ENCODE data around the gene GPANK1. TPM values are rescaled to one million over a fixed set of nuclear protein-coding genes. Genes with fewer than 3 reads are reported as not detected.

The GPANK1 gene
- total and polyA plus RNA-seq, 9 of the 15 experiments (the other 6 are each of a cell fraction or from before 2014, with no cell fraction given), result 32.2 to 111 (median 46.3) TPM

- TF ChIP-seq, protein P1, sequence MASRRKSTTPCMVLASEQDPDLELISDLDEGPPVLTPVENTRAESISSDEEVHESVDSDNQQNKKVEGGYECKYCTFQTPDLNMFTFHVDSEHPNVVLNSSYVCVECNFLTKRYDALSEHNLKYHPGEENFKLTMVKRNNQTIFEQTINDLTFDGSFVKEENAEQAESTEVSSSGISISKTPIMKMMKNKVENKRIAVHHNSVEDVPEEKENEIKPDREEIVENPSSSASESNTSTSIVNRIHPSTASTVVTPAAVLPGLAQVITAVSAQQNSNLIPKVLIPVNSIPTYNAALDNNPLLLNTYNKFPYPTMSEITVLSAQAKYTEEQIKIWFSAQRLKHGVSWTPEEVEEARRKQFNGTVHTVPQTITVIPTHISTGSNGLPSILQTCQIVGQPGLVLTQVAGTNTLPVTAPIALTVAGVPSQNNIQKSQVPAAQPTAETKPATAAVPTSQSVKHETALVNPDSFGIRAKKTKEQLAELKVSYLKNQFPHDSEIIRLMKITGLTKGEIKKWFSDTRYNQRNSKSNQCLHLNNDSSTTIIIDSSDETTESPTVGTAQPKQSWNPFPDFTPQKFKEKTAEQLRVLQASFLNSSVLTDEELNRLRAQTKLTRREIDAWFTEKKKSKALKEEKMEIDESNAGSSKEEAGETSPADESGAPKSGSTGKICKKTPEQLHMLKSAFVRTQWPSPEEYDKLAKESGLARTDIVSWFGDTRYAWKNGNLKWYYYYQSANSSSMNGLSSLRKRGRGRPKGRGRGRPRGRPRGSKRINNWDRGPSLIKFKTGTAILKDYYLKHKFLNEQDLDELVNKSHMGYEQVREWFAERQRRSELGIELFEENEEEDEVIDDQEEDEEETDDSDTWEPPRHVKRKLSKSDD (conservative IDR thresholded peaks at IDR 0.05; ENCODE audit: low read length), result no peak
- peak; percentile 19; the same call in 1 of the 2 replicates for TF ChIP-seq ZNF24 (IDR thresholded peaks at IDR 0.05)
- no peak; the same call in 1 of the 2 replicates for TF ChIP-seq ARID2 (IDR thresholded peaks at IDR 0.05)
- peak; percentile 57; the same call in 1 of the 2 replicates for TF ChIP-seq KLF1 (tag; IDR thresholded peaks at IDR 0.05)
- TF ChIP-seq, protein P2, sequence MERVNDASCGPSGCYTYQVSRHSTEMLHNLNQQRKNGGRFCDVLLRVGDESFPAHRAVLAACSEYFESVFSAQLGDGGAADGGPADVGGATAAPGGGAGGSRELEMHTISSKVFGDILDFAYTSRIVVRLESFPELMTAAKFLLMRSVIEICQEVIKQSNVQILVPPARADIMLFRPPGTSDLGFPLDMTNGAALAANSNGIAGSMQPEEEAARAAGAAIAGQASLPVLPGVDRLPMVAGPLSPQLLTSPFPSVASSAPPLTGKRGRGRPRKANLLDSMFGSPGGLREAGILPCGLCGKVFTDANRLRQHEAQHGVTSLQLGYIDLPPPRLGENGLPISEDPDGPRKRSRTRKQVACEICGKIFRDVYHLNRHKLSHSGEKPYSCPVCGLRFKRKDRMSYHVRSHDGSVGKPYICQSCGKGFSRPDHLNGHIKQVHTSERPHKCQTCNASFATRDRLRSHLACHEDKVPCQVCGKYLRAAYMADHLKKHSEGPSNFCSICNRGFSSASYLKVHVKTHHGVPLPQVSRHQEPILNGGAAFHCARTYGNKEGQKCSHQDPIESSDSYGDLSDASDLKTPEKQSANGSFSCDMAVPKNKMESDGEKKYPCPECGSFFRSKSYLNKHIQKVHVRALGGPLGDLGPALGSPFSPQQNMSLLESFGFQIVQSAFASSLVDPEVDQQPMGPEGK (CRISPR knock-in tag; IDR thresholded peaks at IDR 0.05; ENCODE audit: borderline replicate concordance), result 0 out of 2 replicates have a peak, but pooled peaks have one; percentile 28
- peak; percentile 83; the same call in 1 of the 2 replicates for TF ChIP-seq ARID3B (CRISPR knock-in tag; IDR thresholded peaks at IDR 0.05; ENCODE audit: borderline replicate concordance)
- peak; percentile 22 for TF ChIP-seq ZFP36 (IDR thresholded peaks at IDR 0.05; ENCODE audit: low read depth, low read length, partially characterized antibody)
- TF ChIP-seq FOXA1 (IDR thresholded peaks at IDR 0.05; ENCODE audit: borderline replicate concordance), result no peak
- no peak for TF ChIP-seq STAT5B (CRISPR knock-in tag; IDR thresholded peaks at IDR 0.05)
- TF ChIP-seq HNRNPH1 (optimal IDR thresholded peaks at IDR 0.05; ENCODE audit: low read depth, low read length), result no peak
- no peak for TF ChIP-seq RB1 (IDR thresholded peaks at IDR 0.05; ENCODE audit: low read depth)
- TF ChIP-seq SRSF3 (IDR thresholded peaks at IDR 0.05; ENCODE audit: insufficient read depth, low read length), result no peak
- no peak for TF ChIP-seq E4F1 (CRISPR knock-in tag; IDR thresholded peaks at IDR 0.05; ENCODE audit: borderline replicate concordance)
- no peak for TF ChIP-seq VEZF1 (CRISPR knock-in tag; IDR thresholded peaks at IDR 0.05)
- TF ChIP-seq HDAC3 (IDR thresholded peaks at IDR 0.05; ENCODE audit: borderline replicate concordance, partially characterized antibody), result no peak
Observed at GRCh38 chr6:31665501-31666336, 922 bp upstream of the GPANK1 start, which contains the start of gene CSNK2B (continued).
